NCI-H2196 (cell line): ENCODE measurements around the gene GABBR2.

Experiments used
- DNase-seq: peaks from one replicate; lab custom pipeline; 2025; ENCODE audit not compliant: unreplicated experiment; lab: John Stamatoyannopoulos, UW

Gene GABBR2

GRCh38 chr9:98551511-98552286 lies 157.0 kb downstream of the GABBR2 start:
- no peak for DNase-seq

- no peak for DNase-seq
These were observed 158.4 kb downstream of the GABBR2 start for GRCh38 chr9:98550206-98550820.

GRCh38 chr9:98549401-98549800 lies 159.3 kb downstream of the GABBR2 start:
- no peak for DNase-seq

GRCh38 chr9:98547606-98548005 lies 161.1 kb downstream of the GABBR2 start:
- no peak for DNase-seq

- no peak for DNase-seq
These were observed 163.7 kb downstream of the GABBR2 start for GRCh38 chr9:98545021-98545420.

- DNase-seq: no peak
These were observed 167.0 kb downstream of the GABBR2 start for GRCh38 chr9:98541684-98542230.

GRCh38 chr9:98540476-98540875 lies 168.3 kb downstream of the GABBR2 start:
- no peak for DNase-seq

GRCh38 chr9:98539954-98540353 lies 168.8 kb downstream of the GABBR2 start:
- no peak for DNase-seq

- peak; percentile 4 for DNase-seq
These were observed 170.1 kb downstream of the GABBR2 start for GRCh38 chr9:98538626-98539031.

GRCh38 chr9:98538203-98538602 lies 170.5 kb downstream of the GABBR2 start:
- DNase-seq: no peak

GRCh38 chr9:98536542-98537173 lies 172.1 kb downstream of the GABBR2 start:
- no peak for DNase-seq

GRCh38 chr9:98533866-98534265 lies 174.9 kb downstream of the GABBR2 start:
- DNase-seq: no peak

GRCh38 chr9:98533132-98533531 lies 175.6 kb downstream of the GABBR2 start:
- no peak for DNase-seq

- no peak for DNase-seq
These were observed 176.2 kb downstream of the GABBR2 start for GRCh38 chr9:98532574-98532973.

GRCh38 chr9:98532147-98532546 lies 176.6 kb downstream of the GABBR2 start:
- no peak for DNase-seq

GRCh38 chr9:98530806-98531386 lies 177.8 kb downstream of the GABBR2 start:
- DNase-seq: no peak

GRCh38 chr9:98530275-98530674 lies 178.5 kb downstream of the GABBR2 start:
- DNase-seq: no peak

GRCh38 chr9:98529841-98530240 lies 178.9 kb downstream of the GABBR2 start:
- no peak for DNase-seq

GRCh38 chr9:98523231-98523901 lies 185.4 kb downstream of the GABBR2 start:
- no peak for DNase-seq

- no peak for DNase-seq
These were observed 186.2 kb downstream of the GABBR2 start for GRCh38 chr9:98522487-98522886.

- no peak for DNase-seq
These were observed 187.6 kb downstream of the GABBR2 start for GRCh38 chr9:98521141-98521540.
